ENCODE results near the gene QKI. TPM values are rescaled to one million over a fixed set of nuclear protein-coding genes. Genes with fewer than 3 reads are reported as not detected.

Gene QKI
- total and polyA plus RNA-seq, 10 of the 15 experiments (the other 5 are each of a cell fraction or from before 2014, with no cell fraction given) = 4.7 to 72.5 (median 38.9) TPM

DNA sequence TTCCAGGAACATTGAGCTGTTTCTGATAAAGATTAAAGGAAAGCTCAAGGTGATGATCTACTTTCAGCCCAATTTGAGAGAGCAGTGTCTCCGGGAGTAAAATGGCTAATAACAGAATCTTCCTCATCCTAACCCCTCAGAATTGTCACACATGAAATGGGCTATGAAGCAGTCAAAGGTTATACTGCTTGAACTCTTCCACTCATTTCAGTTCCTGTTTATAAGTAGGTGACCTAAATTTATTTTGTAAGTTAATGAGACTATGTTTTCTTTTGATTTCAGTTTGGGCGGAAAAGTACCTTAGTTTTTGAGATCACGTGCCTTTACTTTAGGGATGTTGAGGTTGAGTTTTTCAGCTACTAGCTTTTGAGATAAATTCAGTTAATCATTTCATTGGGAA lies 47.2 kb downstream of the QKI start (continued):
- TF ChIP-seq SPI1 (IDR thresholded peaks at IDR 0.05; ENCODE audit: borderline replicate concordance, insufficient read depth, low read depth, low read length) (peak; percentile 72), FOXM1 (IDR thresholded peaks at IDR 0.05; ENCODE audit: low read depth, low read length) (no peak), NR2C1 (IDR thresholded peaks at IDR 0.05) (peak; percentile 47; the same call in 1 of the 2 replicates), MTA2 (IDR thresholded peaks at IDR 0.05; ENCODE audit: low read depth) (peak; percentile 29; the same call in 1 of the 2 replicates), MYC (IDR thresholded peaks at IDR 0.05; ENCODE audit: insufficient read depth, insufficient read length, insufficient replicate concordance, low read length, severe bottlenecking) (no peak), ZNF24 (IDR thresholded peaks at IDR 0.05) (no peak), NR2C2 (IDR thresholded peaks at IDR 0.05; ENCODE audit: borderline replicate concordance, control insufficient read depth, insufficient read length, low read depth) (no peak)
- TF ChIP-seq, protein P1, sequence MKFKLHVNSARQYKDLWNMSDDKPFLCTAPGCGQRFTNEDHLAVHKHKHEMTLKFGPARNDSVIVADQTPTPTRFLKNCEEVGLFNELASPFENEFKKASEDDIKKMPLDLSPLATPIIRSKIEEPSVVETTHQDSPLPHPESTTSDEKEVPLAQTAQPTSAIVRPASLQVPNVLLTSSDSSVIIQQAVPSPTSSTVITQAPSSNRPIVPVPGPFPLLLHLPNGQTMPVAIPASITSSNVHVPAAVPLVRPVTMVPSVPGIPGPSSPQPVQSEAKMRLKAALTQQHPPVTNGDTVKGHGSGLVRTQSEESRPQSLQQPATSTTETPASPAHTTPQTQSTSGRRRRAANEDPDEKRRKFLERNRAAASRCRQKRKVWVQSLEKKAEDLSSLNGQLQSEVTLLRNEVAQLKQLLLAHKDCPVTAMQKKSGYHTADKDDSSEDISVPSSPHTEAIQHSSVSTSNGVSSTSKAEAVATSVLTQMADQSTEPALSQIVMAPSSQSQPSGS (IDR thresholded peaks at IDR 0.05; ENCODE audit: low read length) = no peak
- TF ChIP-seq, protein P2, sequence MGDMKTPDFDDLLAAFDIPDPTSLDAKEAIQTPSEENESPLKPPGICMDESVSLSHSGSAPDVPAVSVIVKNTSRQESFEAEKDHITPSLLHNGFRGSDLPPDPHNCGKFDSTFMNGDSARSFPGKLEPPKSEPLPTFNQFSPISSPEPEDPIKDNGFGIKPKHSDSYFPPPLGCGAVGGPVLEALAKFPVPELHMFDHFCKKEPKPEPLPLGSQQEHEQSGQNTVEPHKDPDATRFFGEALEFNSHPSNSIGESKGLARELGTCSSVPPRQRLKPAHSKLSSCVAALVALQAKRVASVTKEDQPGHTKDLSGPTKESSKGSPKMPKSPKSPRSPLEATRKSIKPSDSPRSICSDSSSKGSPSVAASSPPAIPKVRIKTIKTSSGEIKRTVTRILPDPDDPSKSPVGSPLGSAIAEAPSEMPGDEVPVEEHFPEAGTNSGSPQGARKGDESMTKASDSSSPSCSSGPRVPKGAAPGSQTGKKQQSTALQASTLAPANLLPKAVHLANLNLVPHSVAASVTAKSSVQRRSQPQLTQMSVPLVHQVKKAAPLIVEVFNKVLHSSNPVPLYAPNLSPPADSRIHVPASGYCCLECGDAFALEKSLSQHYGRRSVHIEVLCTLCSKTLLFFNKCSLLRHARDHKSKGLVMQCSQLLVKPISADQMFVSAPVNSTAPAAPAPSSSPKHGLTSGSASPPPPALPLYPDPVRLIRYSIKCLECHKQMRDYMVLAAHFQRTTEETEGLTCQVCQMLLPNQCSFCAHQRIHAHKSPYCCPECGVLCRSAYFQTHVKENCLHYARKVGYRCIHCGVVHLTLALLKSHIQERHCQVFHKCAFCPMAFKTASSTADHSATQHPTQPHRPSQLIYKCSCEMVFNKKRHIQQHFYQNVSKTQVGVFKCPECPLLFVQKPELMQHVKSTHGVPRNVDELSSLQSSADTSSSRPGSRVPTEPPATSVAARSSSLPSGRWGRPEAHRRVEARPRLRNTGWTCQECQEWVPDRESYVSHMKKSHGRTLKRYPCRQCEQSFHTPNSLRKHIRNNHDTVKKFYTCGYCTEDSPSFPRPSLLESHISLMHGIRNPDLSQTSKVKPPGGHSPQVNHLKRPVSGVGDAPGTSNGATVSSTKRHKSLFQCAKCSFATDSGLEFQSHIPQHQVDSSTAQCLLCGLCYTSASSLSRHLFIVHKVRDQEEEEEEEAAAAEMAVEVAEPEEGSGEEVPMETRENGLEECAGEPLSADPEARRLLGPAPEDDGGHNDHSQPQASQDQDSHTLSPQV (IDR thresholded peaks at IDR 0.05) = no peak
